ENCODE measurements around the gene ZNF397. TPM values are rescaled to one million over a fixed set of nuclear protein-coding genes. Genes with fewer than 3 reads are reported as not detected.
A peak's percentile ranks its signal among the peaks of the same experiment; 100 is the strongest.

Gene ZNF397
- total RNA-seq, 1 donor from 2014 or later: 48.7 TPM

GRCh38 chr18:35268821-35269220 is 28.0 kb downstream of the ZNF397 start:
- CTCF ChIA-PET: no interaction called here
- no peaks in the 10 kb centered on the region for H3K27me3 Mint-ChIP-seq
- DNase-seq (no peak), ATAC-seq (ENCODE audit: low read depth) (no peak)
- H3K4me3 Mint-ChIP-seq: peak overlapping the region; percentile 94
- peaks cover 26% of the 10 kb centered on the region for H3K4me1 Mint-ChIP-seq
- no peak for TF ChIP-seq CTCF (IDR thresholded peaks at IDR 0.05)
- intact Hi-C loops (cut with micrococcal nuclease): loop anchor here (5.0 kb wide), 1 partner anchor 37 kb away; no protein-coding TSS in a partner anchor
- H3K27ac Mint-ChIP-seq: peak overlapping the region; percentile 93
- peaks cover 18% of the 10 kb centered on the region for H3K36me3 Mint-ChIP-seq (ENCODE audit: low read depth)
- POLR2A ChIA-PET: interaction anchor here (0.9 to 4.4 kb wide), 7 partner anchors 13 to 239 kb away, joined by 3 to 94 read pairs (median 19); partner anchors contain the start of genes ZNF24, ZNF397 and ZSCAN30
- peaks cover 12% of the 10 kb centered on the region for H3K9me3 Mint-ChIP-seq

- ChIA-PET CTCF (no interaction called here), POLR2A (no interaction called here)
- ATAC-seq (ENCODE audit: low read depth) (no peak), DNase-seq (no peak)
- H3K36me3 Mint-ChIP-seq (ENCODE audit: low read depth): peaks cover 14% of the 10 kb centered on the region
- H3K4me1 Mint-ChIP-seq: peaks cover 23% of the 10 kb centered on the region
- no peak overlapping the region for H3K4me3 Mint-ChIP-seq
- no peak for TF ChIP-seq CTCF (IDR thresholded peaks at IDR 0.05)
- no peak overlapping the region for H3K27ac Mint-ChIP-seq
- H3K9me3 Mint-ChIP-seq: peaks cover 12% of the 10 kb centered on the region
- no peaks in the 10 kb centered on the region for H3K27me3 Mint-ChIP-seq
- intact Hi-C loops (cut with micrococcal nuclease): no loop called here
Measured at GRCh38 chr18:35271656-35272055, 30.8 kb downstream of the ZNF397 start.

- POLR2A ChIA-PET: no interaction called here
- no peak for TF ChIP-seq CTCF (IDR thresholded peaks at IDR 0.05)
- no peak overlapping the region for H3K4me3 Mint-ChIP-seq
Measured at GRCh38 chr18:35276267-35276666, 35.4 kb downstream of the ZNF397 start.

GRCh38 chr18:35277633-35278032 is 36.8 kb downstream of the ZNF397 start:
- DNase-seq: no peak
- Mint-ChIP-seq H3K27ac (no peak overlapping the region), H3K36me3 (ENCODE audit: low read depth) (peaks cover 23% of the 10 kb centered on the region), H3K27me3 (no peaks in the 10 kb centered on the region), H3K4me1 (no peaks in the 10 kb centered on the region), H3K9me3 (peaks cover 3% of the 10 kb centered on the region), H3K4me3 (no peak overlapping the region)
- ChIA-PET POLR2A (no interaction called here), CTCF (no interaction called here)
- no peak for ATAC-seq (ENCODE audit: low read depth)
- intact Hi-C loops (cut with micrococcal nuclease): no loop called here
- TF ChIP-seq CTCF (IDR thresholded peaks at IDR 0.05): no peak

More at GRCh38 chr18:35276267-35276666, 35.4 kb downstream of the ZNF397 start:
- CTCF ChIA-PET: no interaction called here
- intact Hi-C loops (cut with micrococcal nuclease): no loop called here
- ATAC-seq (ENCODE audit: low read depth): no peak
- H3K27me3 Mint-ChIP-seq: no peaks in the 10 kb centered on the region
- peaks cover 16% of the 10 kb centered on the region for H3K36me3 Mint-ChIP-seq (ENCODE audit: low read depth)
- DNase-seq: no peak
- H3K4me1 Mint-ChIP-seq: no peaks in the 10 kb centered on the region
- H3K27ac Mint-ChIP-seq: no peak overlapping the region
- H3K9me3 Mint-ChIP-seq: peaks cover 3% of the 10 kb centered on the region

GRCh38 chr18:35278085-35278484 is 37.3 kb downstream of the ZNF397 start:
- Mint-ChIP-seq H3K27ac (no peak overlapping the region), H3K27me3 (no peaks in the 10 kb centered on the region), H3K4me3 (no peak overlapping the region), H3K4me1 (no peaks in the 10 kb centered on the region), H3K9me3 (peaks cover 3% of the 10 kb centered on the region), H3K36me3 (ENCODE audit: low read depth) (peaks cover 26% of the 10 kb centered on the region)
- ChIA-PET CTCF (no interaction called here), POLR2A (no interaction called here)
- DNase-seq (no peak), ATAC-seq (ENCODE audit: low read depth) (no peak)
- no peak for TF ChIP-seq CTCF (IDR thresholded peaks at IDR 0.05)
- intact Hi-C loops (cut with micrococcal nuclease): no loop called here

Measured in activated B cell treated with CpG ODN at 0.5 μM for 24 hours (primary cell).